Body of pancreas (tissue), 4 donors: ENCODE measurements around the gene NUP210. TPM values are rescaled to one million over a fixed set of nuclear protein-coding genes. Genes with fewer than 3 reads are reported as not detected.

Experiments used
- ATAC-seq: fragments of 150-250 bp; one replicate; pipeline ENCODE4 v1.9.1; 2016
- DNase-seq, 4 donors: peaks; one replicate each; pipeline ENCODE4 v3.0.0-alpha.2; 2019
- H3K27ac ChIP-seq, 4 donors: fragments of 200-600 bp; sonication (generic); 1 replicate in 3 of 4; 2 replicates in 1 of 4; pipeline versions ENCODE4 v1.5.1 to v1.6.1; 2016 to 2019; ENCODE audit warnings: mild to moderate bottlenecking in 1 of 4, mixed read lengths in 1 of 4, moderate library complexity in 1 of 4
- H3K27me3 ChIP-seq, 2 donors: fragments of 200-600 bp; sonication (generic); one replicate each; pipeline ENCODE4 v1.6.0; 2016; ENCODE audit warnings: mild to moderate bottlenecking in 1 of 2
- H3K36me3 ChIP-seq, 2 donors: fragments of 200-600 bp; sonication (generic); replicated peaks in 1 of 2; 2 replicates each; pipeline ENCODE4 v1.5.1; 2016; ENCODE audit warnings: low read depth in 2 of 2; ENCODE audit not compliant: insufficient read depth in 1 of 2
- H3K4me1 ChIP-seq: fragments of 200-600 bp; sonication (generic); one replicate; pipeline ENCODE4 v1.6.0; 2016
- H3K4me3 ChIP-seq, 2 donors: fragments of 200-600 bp; sonication (generic); 1 replicate in 1 of 2; 2 replicates in 1 of 2; pipeline ENCODE4 v1.5.1; 2016 to 2019
- H3K9me3 ChIP-seq, 3 donors: fragments of 200-600 bp; sonication (generic); 1 replicate in 2 of 3; 2 replicates in 1 of 3; pipeline ENCODE4 v1.5.1; 2016
- POLR2A ChIP-seq, 3 donors: fragments of 450-650 bp; IDR thresholded peaks; one replicate each; pipeline ENCODE4 v1.6.1; 2016; ENCODE audit warnings: antibody characterized with exemption in 3 of 3, mild to moderate bottlenecking in 2 of 3
- WGBS, 2 donors: methylation state at CpG; one replicate each; pipeline ENCODE4 v1.1.5; 2017; 5-methylcytosine and 5-hydroxymethylcytosine counted together
- intact Hi-C: fragments of 100-400 bp; cut with DNase I; formaldehyde crosslinking; loops from one replicate; pipeline ENCODE4 v1.15.1; 2023
- total RNA-seq, 2 donors: library from RNA; depleted of rRNA; stranded (reverse); fragments of >200 nt; gene quantifications; one replicate each; pipeline ENCODE4 v1.1.0, GENCODE V29; 2016
- TF ChIP-seq, protein P1 (sequence below), 7 experiments: fragments of 450-650 bp in 4 of 7; fragments of 200-600 bp in 3 of 7; sonication (generic) in 3 of 7; IDR thresholded peaks; one replicate each; pipeline ENCODE4 v1.5.1; 2016 to 2019; ENCODE audit warnings: antibody characterized with exemption in 7 of 7

The NUP210 gene
- total RNA-seq, 2 donors from 2014 or later, result 16.3 to 19.1 TPM

GRCh38 chr3:13345772-13346171 lies 74.3 kb downstream of the NUP210 start:
- ATAC-seq, result no peak
- no peak for TF ChIP-seq POLR2A (IDR thresholded peaks at IDR 0.05)
- TF ChIP-seq, protein P1, sequence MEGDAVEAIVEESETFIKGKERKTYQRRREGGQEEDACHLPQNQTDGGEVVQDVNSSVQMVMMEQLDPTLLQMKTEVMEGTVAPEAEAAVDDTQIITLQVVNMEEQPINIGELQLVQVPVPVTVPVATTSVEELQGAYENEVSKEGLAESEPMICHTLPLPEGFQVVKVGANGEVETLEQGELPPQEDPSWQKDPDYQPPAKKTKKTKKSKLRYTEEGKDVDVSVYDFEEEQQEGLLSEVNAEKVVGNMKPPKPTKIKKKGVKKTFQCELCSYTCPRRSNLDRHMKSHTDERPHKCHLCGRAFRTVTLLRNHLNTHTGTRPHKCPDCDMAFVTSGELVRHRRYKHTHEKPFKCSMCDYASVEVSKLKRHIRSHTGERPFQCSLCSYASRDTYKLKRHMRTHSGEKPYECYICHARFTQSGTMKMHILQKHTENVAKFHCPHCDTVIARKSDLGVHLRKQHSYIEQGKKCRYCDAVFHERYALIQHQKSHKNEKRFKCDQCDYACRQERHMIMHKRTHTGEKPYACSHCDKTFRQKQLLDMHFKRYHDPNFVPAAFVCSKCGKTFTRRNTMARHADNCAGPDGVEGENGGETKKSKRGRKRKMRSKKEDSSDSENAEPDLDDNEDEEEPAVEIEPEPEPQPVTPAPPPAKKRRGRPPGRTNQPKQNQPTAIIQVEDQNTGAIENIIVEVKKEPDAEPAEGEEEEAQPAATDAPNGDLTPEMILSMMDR (IDR thresholded peaks at IDR 0.05), result no peak
- Histone ChIP-seq H3K4me1 (no peaks in the 10 kb centered on the region), H3K27ac (no peak overlapping the region), H3K27me3 (no peaks in the 10 kb centered on the region), H3K36me3 (peaks cover 0 to 4% of the 10 kb centered on the region in 2 donors), H3K9me3 (no peaks in the 10 kb centered on the region), H3K4me3 (no peak overlapping the region)
- no peak for DNase-seq
- intact Hi-C loops, result no loop called here
- 92 to 95% methylated on average over 6 of the region's 6 CpGs for WGBS, 2 donors

GRCh38 chr3:13345284-13345683 lies 74.8 kb downstream of the NUP210 start:
- intact Hi-C loops, result no loop called here
- no peaks in the 10 kb centered on the region for H3K4me1 ChIP-seq
- peaks cover 0 to 4% of the 10 kb centered on the region in 2 donors for H3K36me3 ChIP-seq
- H3K4me3 ChIP-seq, result no peak overlapping the region
- ATAC-seq, result no peak
- WGBS, 2 donors, result 91 to 95% methylated on average over 8 of the region's 8 CpGs
- H3K27me3 ChIP-seq, result no peaks in the 10 kb centered on the region
- no peaks in the 10 kb centered on the region for H3K9me3 ChIP-seq
- DNase-seq, result no peak
- no peak overlapping the region for H3K27ac ChIP-seq
- TF ChIP-seq POLR2A (IDR thresholded peaks at IDR 0.05), result no peak
- TF ChIP-seq, protein P1 (IDR thresholded peaks at IDR 0.05), result no peak

- Histone ChIP-seq H3K4me1 (no peaks in the 10 kb centered on the region), H3K9me3 (no peaks in the 10 kb centered on the region), H3K36me3 (peaks cover 0 to 4% of the 10 kb centered on the region in 2 donors), H3K27me3 (no peaks in the 10 kb centered on the region), H3K4me3 (no peak overlapping the region), H3K27ac (no peak overlapping the region)
- DNase-seq, result no peak
- intact Hi-C loops, result no loop called here
- 94 to 96% methylated on average over 9 of the region's 9 CpGs for WGBS, 2 donors
- TF ChIP-seq, protein P1 (IDR thresholded peaks at IDR 0.05), result no peak
- no peak for TF ChIP-seq POLR2A (IDR thresholded peaks at IDR 0.05)
- no peak for ATAC-seq
Observed at GRCh38 chr3:13344663-13345062, 75.5 kb downstream of the NUP210 start.

- Histone ChIP-seq H3K4me3 (no peak overlapping the region), H3K9me3 (no peaks in the 10 kb centered on the region), H3K4me1 (no peaks in the 10 kb centered on the region), H3K27ac (no peak overlapping the region), H3K27me3 (no peaks in the 10 kb centered on the region), H3K36me3 (peaks cover 0 to 6% of the 10 kb centered on the region in 2 donors)
- no peak for TF ChIP-seq POLR2A (IDR thresholded peaks at IDR 0.05)
- TF ChIP-seq, protein P1 (IDR thresholded peaks at IDR 0.05), result no peak
- DNase-seq (no peak), ATAC-seq (no peak)
- intact Hi-C loops, result no loop called here
- 91 to 97% methylated on average over 3 to 6 of the region's 6 CpGs for WGBS, 2 donors
Observed at GRCh38 chr3:13343601-13344000, 76.5 kb downstream of the NUP210 start.

DNA sequence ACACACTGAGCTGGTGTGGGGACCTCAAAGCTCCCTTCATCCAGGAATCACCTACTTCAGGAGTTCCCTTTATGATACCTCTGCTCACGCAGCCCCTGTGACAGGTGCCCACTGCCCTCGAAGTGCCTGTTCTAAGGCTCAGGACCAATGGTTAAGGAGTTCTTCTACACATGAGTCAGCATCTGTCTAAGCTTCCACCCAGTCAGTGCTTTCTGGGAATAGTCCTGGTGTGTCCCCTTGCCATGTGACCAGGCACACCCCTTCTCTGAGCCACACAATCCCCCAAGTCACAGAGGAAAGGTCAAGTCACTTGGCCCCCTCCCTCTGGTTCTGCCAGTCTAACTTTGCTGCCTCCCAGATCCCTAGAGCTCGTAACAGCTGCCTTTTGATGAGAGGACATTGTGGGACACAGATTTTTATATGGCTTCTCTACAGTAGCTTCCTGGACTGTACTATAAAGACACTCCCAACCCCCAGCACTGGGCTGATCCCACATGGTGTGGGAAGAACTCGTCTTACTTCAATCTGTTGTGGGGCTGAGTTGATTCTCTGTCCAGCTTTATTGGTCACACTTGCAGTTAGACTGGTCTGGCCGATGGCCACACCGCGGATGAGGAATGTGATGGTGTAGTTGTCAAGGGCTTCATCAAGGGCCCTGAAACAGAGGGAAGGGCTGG lies 78.8 kb downstream of the NUP210 start:
- intact Hi-C loops, result no loop called here
- H3K36me3 ChIP-seq, result peaks cover 0 to 3% of the 10 kb centered on the region in 2 donors
- no peak for TF ChIP-seq POLR2A (IDR thresholded peaks at IDR 0.05)
- TF ChIP-seq, protein P1 (IDR thresholded peaks at IDR 0.05), result no peak
- H3K4me3 ChIP-seq, result no peak overlapping the region
- DNase-seq (no peak), ATAC-seq (no peak)
- WGBS, 2 donors, result 83 to 85% methylated on average over 7 of the region's 7 CpGs
- no peaks in the 10 kb centered on the region for H3K9me3 ChIP-seq
- no peaks in the 10 kb centered on the region for H3K4me1 ChIP-seq
- H3K27ac ChIP-seq, result no peak overlapping the region
- no peaks in the 10 kb centered on the region for H3K27me3 ChIP-seq
